Neutrophil (primary cell): ENCODE data around the gene TXNL4A.
"Not testable (repeated sequence)": the region's sequence is repeated elsewhere in the genome, so short reads cannot be mapped to it uniquely, and the experiment has no call there.

Experiments
- H3K27ac ChIP-seq: fragments of 200-600 bp; sonication (generic); 2 replicates; pipeline ENCODE4 v1.5.1; 2016; ENCODE audit warnings: mild to moderate bottlenecking, moderate library complexity
- H3K27me3 ChIP-seq: fragments of 200-600 bp; sonication (generic); 2 replicates; pipeline ENCODE4 v1.6.0; 2016; ENCODE audit warnings: mild to moderate bottlenecking
- H3K36me3 ChIP-seq: fragments of 200-600 bp; sonication (generic); 2 replicates; pipeline ENCODE4 v1.5.1; 2017
- H3K4me1 ChIP-seq, 2 experiments: fragments of 200-600 bp in 1 of 2; sonication (generic) in 1 of 2; 1 replicate in 1 of 2; 2 replicates in 1 of 2; pipeline versions ENCODE4 v1.5.1 to v1.6.1; 2013 to 2016; ENCODE audit warnings: low read depth in 1 of 2, low read length in 1 of 2, mild to moderate bottlenecking in 1 of 2, moderate library complexity in 1 of 2; ENCODE audit not compliant: control insufficient read depth in 1 of 2, insufficient read depth in 1 of 2
- H3K4me3 ChIP-seq, 2 experiments: fragments of 200-600 bp in 1 of 2; sonication (generic) in 1 of 2; 1 replicate in 1 of 2; 2 replicates in 1 of 2; pipeline ENCODE4 v1.5.1; 2013 to 2016; ENCODE audit warnings: low read depth in 1 of 2, low read length in 1 of 2, mild to moderate bottlenecking in 1 of 2, moderate library complexity in 1 of 2
- H3K9me3 ChIP-seq: fragments of 200-600 bp; sonication (generic); 2 replicates; pipeline ENCODE4 v1.5.1; 2016
- TF ChIP-seq, protein P1 (sequence below): fragments of 200-600 bp; sonication (generic); IDR thresholded peaks from 2 replicates; pipeline ENCODE4 v1.5.1; 2016; ENCODE audit warnings: antibody characterized with exemption

TXNL4A gene

GRCh38 chr18:80033181-80034067 is 45.1 kb upstream of the TXNL4A start:
- Histone ChIP-seq H3K4me1 (peaks cover 18% of the 10 kb centered on the region in 2 experiments), H3K36me3 (no peaks in the 10 kb centered on the region), H3K27me3 (no peaks in the 10 kb centered on the region), H3K27ac (peak overlapping the region; percentile 95), H3K4me3 (peak overlapping the region; percentile 64 to 84), H3K9me3 (no peaks in the 10 kb centered on the region)
- TF ChIP-seq, protein P1, sequence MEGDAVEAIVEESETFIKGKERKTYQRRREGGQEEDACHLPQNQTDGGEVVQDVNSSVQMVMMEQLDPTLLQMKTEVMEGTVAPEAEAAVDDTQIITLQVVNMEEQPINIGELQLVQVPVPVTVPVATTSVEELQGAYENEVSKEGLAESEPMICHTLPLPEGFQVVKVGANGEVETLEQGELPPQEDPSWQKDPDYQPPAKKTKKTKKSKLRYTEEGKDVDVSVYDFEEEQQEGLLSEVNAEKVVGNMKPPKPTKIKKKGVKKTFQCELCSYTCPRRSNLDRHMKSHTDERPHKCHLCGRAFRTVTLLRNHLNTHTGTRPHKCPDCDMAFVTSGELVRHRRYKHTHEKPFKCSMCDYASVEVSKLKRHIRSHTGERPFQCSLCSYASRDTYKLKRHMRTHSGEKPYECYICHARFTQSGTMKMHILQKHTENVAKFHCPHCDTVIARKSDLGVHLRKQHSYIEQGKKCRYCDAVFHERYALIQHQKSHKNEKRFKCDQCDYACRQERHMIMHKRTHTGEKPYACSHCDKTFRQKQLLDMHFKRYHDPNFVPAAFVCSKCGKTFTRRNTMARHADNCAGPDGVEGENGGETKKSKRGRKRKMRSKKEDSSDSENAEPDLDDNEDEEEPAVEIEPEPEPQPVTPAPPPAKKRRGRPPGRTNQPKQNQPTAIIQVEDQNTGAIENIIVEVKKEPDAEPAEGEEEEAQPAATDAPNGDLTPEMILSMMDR = no peak

- no peak overlapping the region for H3K4me3 ChIP-seq
- H3K9me3 ChIP-seq = peaks cover 13% of the 10 kb centered on the region
- peaks cover 11 to 12% of the 10 kb centered on the region in 2 experiments for H3K4me1 ChIP-seq
- H3K27me3 ChIP-seq = no peaks in the 10 kb centered on the region
- H3K27ac ChIP-seq = no peak overlapping the region
- TF ChIP-seq, protein P1 = no peak
- no peaks in the 10 kb centered on the region for H3K36me3 ChIP-seq
Measured at GRCh38 chr18:80029690-80030089, 41.3 kb upstream of the TXNL4A start.

GRCh38 chr18:80027719-80028118 is 39.4 kb upstream of the TXNL4A start:
- peaks cover 33% of the 10 kb centered on the region for H3K9me3 ChIP-seq

GRCh38 chr18:80026363-80026762 is 38.0 kb upstream of the TXNL4A start:
- Histone ChIP-seq H3K36me3 (no peaks in the 10 kb centered on the region), H3K4me1 (no peaks in the 10 kb centered on the region), H3K4me3 (no peak overlapping the region), H3K9me3 (peaks cover 47% of the 10 kb centered on the region), H3K27ac (no peak overlapping the region), H3K27me3 (no peaks in the 10 kb centered on the region)
- TF ChIP-seq, protein P1 = no peak

More at GRCh38 chr18:80027719-80028118, 39.4 kb upstream of the TXNL4A start:
- not testable (repeated sequence) for H3K4me3 ChIP-seq, H3K27me3 ChIP-seq, H3K4me1 ChIP-seq, H3K36me3 ChIP-seq, H3K27ac ChIP-seq

- H3K27me3 ChIP-seq = no peaks in the 10 kb centered on the region
Measured at GRCh38 chr18:80023173-80023572, 34.8 kb upstream of the TXNL4A start.

DNA sequence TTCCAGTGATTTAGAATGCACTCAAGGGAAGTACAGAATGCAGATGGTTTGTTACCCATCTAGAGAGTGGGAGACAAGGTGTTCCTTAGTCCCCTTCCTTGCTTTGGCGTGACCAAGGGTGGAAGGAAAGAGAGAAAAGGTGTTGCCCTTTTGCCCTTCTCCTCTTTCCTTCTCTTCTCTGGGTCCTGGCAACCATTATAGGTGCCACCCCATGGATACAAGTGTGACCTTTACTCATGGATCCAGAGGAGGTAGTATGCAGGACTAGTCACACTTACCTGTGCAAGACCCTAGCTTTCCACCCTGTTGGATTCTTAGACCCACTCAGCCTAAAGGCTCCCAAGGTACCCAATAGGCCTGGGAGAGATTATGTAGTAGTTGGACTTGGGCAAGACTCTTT is 34.2 kb upstream of the TXNL4A start:
- no peaks in the 10 kb centered on the region for H3K4me1 ChIP-seq
- no peak overlapping the region for H3K4me3 ChIP-seq
- H3K27ac ChIP-seq = no peak overlapping the region
- peaks cover 72% of the 10 kb centered on the region for H3K9me3 ChIP-seq
- H3K27me3 ChIP-seq = no peaks in the 10 kb centered on the region
- H3K36me3 ChIP-seq = no peaks in the 10 kb centered on the region
- TF ChIP-seq, protein P1 = no peak

More at GRCh38 chr18:80023173-80023572, 34.8 kb upstream of the TXNL4A start:
- no peak overlapping the region for H3K27ac ChIP-seq
- H3K4me1 ChIP-seq = no peaks in the 10 kb centered on the region
- H3K9me3 ChIP-seq = peaks cover 72% of the 10 kb centered on the region
- no peaks in the 10 kb centered on the region for H3K36me3 ChIP-seq
- no peak overlapping the region for H3K4me3 ChIP-seq
- TF ChIP-seq, protein P1 = no peak
